Left cardiac atrium (tissue), 4 donors: ENCODE data around the gene CASP3. TPM values are rescaled to one million over a fixed set of nuclear protein-coding genes. Genes with fewer than 3 reads are reported as not detected.
"Not testable (repeated sequence)": the region's sequence is repeated elsewhere in the genome, so short reads cannot be mapped to it uniquely, and the experiment has no call there.

Experiments used
- ATAC-seq, 2 donors: fragments of 200-7000 bp; cut with Tn5 transposase; one replicate each; pipeline ENCODE4 v1.9.1; 2020; ENCODE audit warnings: mild to moderate bottlenecking in 2 of 2, moderate library complexity in 2 of 2
- DNase-seq: peaks from one replicate; pipeline ENCODE4 v3.0.0-alpha.2; 2020
- intact Hi-C, 2 donors: fragments of 100-400 bp; cut with DNase I; formaldehyde crosslinking; loops; one replicate each; pipeline versions ENCODE4 v1.14.1 to v1.15.1; 2022 to 2023
- total RNA-seq, 2 donors: library from RNA; stranded (reverse); fragmentation: NEBNext Ultra II Directional; extraction: Animal tissue kit (Norgen Biotek cat#: 25700); gene quantifications; one replicate each; pipeline ENCODE4 v1.2.1, GENCODE V29; 2021
- donor health status: DM: no; HTN: yes; CAD: no.
- donor health status: DM: no; HTN: yes; CAD: no; lungs with severe emphysema.
- donor health status: DM: yes; HTN: yes; CAD: no.
- donor health status: Dilated cardiomyopathy.

CASP3 gene
- total RNA-seq, 2 donors from 2014 or later = 10.2 to 12.0 TPM

- intact Hi-C loops = loop anchor here (5.0 to 10.0 kb wide), 3 partner anchors 107 to 380 kb away; partner anchors contain the start of gene IRF2 (in 1 of the 2)
- ATAC-seq (no peak), DNase-seq (no peak)
Measured at GRCh38 chr4:184644553-184645307, 4.5 kb downstream of the CASP3 start.

GRCh38 chr4:184643731-184644130 lies 5.5 kb downstream of the CASP3 start:
- intact Hi-C loops = loop anchor here (10.0 kb wide), 2 partner anchors 169 to 379 kb away; partner anchors contain the start of gene IRF2 (in 1 of the 2)
- no peak for DNase-seq
- ATAC-seq = no peak

GRCh38 chr4:184641451-184641850 lies 7.8 kb downstream of the CASP3 start:
- intact Hi-C loops = loop anchor here (10.0 kb wide), 2 partner anchors 167 to 377 kb away; partner anchors contain the start of gene IRF2 (in 1 of the 2)
- DNase-seq (no peak), ATAC-seq (no peak)

GRCh38 chr4:184641022-184641421 lies 8.2 kb downstream of the CASP3 start:
- DNase-seq = no peak
- ATAC-seq = no peak
- intact Hi-C loops = loop anchor here (10.0 kb wide), 2 partner anchors 166 to 376 kb away; partner anchors contain the start of gene IRF2 (in 1 of the 2)

GRCh38 chr4:184636897-184637296 lies 12.3 kb downstream of the CASP3 start:
- intact Hi-C loops = no loop called here
- no peak for ATAC-seq
- no peak for DNase-seq

GRCh38 chr4:184636144-184636543 lies 13.1 kb downstream of the CASP3 start:
- ATAC-seq = no peak
- intact Hi-C loops = no loop called here

GRCh38 chr4:184635381-184635780 lies 13.9 kb downstream of the CASP3 start:
- ATAC-seq (no peak), DNase-seq (no peak)
- intact Hi-C loops = no loop called here

More at GRCh38 chr4:184636144-184636543, 13.1 kb downstream of the CASP3 start:
- no peak for DNase-seq

GRCh38 chr4:184632842-184633241 lies 16.4 kb downstream of the CASP3 start:
- intact Hi-C loops = no loop called here
- DNase-seq (no peak), ATAC-seq (no peak)

GRCh38 chr4:184628103-184628502 lies 21.1 kb downstream of the CASP3 start:
- ATAC-seq = no peak
- no peak for DNase-seq

GRCh38 chr4:184625783-184626596 lies 23.3 kb downstream of the CASP3 start:
- ATAC-seq, intact Hi-C loops, DNase-seq: not testable (repeated sequence)

More at GRCh38 chr4:184628103-184628502, 21.1 kb downstream of the CASP3 start:
- intact Hi-C loops = no loop called here

- DNase-seq (no peak), ATAC-seq (no peak)
- intact Hi-C loops = no loop called here
Measured at GRCh38 chr4:184624972-184625554, 24.2 kb downstream of the CASP3 start.

- DNase-seq, intact Hi-C loops, ATAC-seq: not testable (repeated sequence)
Measured at GRCh38 chr4:184624504-184624903, 24.7 kb downstream of the CASP3 start.

- DNase-seq (no peak), ATAC-seq (no peak)
- intact Hi-C loops = no loop called here
Measured at GRCh38 chr4:184621518-184621917, 27.7 kb downstream of the CASP3 start.

GRCh38 chr4:184620212-184620867 lies 28.9 kb downstream of the CASP3 start:
- no peak for DNase-seq
- ATAC-seq = no peak
- intact Hi-C loops = no loop called here

- ATAC-seq = peak; percentile 23 to 58
- DNase-seq = peak; percentile 46
- intact Hi-C loops = no loop called here
Measured at GRCh38 chr4:184617600-184618196, 31.5 kb downstream of the CASP3 start.

- DNase-seq (no peak), ATAC-seq (no peak)
- intact Hi-C loops = no loop called here
Measured at GRCh38 chr4:184616633-184617551, 32.4 kb downstream of the CASP3 start.

GRCh38 chr4:184616168-184616567 lies 33.1 kb downstream of the CASP3 start:
- ATAC-seq, DNase-seq, intact Hi-C loops: not testable (repeated sequence)

- DNase-seq (no peak), ATAC-seq (no peak)
- intact Hi-C loops = no loop called here
Measured at GRCh38 chr4:184614509-184614908, 34.7 kb downstream of the CASP3 start.
